LNCaP clone FGC (cell line): Measurements from ENCODE around the gene SUPT5H.
A peak's percentile ranks its signal among the peaks of the same experiment; 100 is the strongest.

Source experiments
- DNase-seq: peaks from one replicate; pipeline ENCODE4 v3.0.0-alpha.2; 2011; ENCODE audit warnings: low read depth
- H3K4me3 ChIP-seq: 2 replicates; pipeline ENCODE4 v1.5.1; 2011; ENCODE audit warnings: mild to moderate bottlenecking, low read depth, low read length, control low read depth
- TF ChIP-seq, protein P1 (sequence below): IDR thresholded peaks from 2 replicates; pipeline ENCODE4 v1.5.1; 2012; ENCODE audit warnings: mild to moderate bottlenecking; ENCODE audit not compliant: control insufficient read depth, insufficient read depth; ENCODE audit errors: extremely low read depth

SUPT5H gene

DNA sequence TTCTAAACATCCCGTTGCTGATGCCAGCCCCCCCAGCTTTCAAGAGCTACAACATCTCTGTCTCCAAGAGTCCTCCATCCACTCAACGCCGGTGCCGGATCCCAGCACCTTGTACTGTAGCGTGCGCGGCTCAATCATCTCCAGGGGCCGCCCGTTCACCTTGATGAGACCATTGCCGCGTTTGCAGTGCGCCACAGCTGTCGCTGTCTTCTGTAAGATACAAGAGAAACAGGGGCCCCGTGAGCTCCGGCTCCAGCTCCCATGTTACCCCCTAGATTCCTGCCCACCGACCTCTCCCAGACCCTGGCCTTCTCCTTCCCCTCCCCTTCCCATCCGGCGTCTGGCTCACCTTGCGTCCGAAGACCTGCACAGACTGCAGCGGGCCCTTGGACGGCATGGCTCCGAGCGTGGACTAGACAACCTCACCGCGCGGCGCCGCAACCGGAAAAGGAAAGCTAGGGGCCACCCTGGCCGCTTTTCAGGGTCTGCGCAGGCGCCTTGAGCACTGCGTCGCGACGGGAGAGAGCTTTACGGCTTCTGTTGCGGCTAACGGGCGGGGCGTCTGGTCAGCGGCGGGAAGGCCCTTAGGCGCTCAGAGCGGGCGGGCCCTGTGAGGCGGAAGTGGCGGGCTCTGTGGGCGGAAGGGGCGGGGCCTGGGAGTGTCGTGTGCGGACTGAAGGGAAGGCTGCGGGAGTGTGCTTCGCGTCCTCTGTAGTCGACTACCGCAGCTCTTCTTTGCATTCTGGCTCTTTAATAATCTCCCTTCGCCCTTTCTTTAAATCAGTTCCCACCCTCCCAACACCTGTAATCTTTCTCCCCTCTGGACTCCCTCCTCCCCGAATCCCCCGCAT lies 9.7 kb upstream of the SUPT5H start, which contains the start of gene RPS16:
Gene RPS16, minus strand, starts transcription at position 451 of the 851 bp plus-strand sequence. Its CDS starts 54 bp downstream, at position 397.
- TF ChIP-seq, protein P1, sequence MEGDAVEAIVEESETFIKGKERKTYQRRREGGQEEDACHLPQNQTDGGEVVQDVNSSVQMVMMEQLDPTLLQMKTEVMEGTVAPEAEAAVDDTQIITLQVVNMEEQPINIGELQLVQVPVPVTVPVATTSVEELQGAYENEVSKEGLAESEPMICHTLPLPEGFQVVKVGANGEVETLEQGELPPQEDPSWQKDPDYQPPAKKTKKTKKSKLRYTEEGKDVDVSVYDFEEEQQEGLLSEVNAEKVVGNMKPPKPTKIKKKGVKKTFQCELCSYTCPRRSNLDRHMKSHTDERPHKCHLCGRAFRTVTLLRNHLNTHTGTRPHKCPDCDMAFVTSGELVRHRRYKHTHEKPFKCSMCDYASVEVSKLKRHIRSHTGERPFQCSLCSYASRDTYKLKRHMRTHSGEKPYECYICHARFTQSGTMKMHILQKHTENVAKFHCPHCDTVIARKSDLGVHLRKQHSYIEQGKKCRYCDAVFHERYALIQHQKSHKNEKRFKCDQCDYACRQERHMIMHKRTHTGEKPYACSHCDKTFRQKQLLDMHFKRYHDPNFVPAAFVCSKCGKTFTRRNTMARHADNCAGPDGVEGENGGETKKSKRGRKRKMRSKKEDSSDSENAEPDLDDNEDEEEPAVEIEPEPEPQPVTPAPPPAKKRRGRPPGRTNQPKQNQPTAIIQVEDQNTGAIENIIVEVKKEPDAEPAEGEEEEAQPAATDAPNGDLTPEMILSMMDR = no peak
- peak within 1 kb of the TSS; percentile 89 for H3K4me3 ChIP-seq
- DNase-seq = peak; percentile 89

DNA sequence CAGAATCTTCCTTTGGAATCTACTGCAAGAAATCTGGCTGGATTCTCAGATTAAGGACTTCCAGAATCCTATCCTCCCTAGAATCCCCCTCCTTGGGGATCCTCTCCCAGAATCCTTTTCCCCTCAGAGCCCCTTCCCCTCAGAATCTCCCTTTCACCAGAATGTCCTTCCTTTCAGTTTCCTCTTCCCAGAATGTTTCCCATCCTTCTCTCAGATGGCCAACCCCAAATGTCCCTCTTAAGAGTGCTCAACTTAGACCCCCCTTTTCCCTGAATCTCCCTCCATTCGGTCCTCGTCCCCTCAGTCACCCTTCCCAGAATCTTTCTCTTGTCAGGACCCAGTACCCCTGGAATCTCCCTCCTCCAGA lies 9.0 kb upstream of the SUPT5H start:
- TF ChIP-seq, protein P1 = no peak
- DNase-seq = no peak
- H3K4me3 ChIP-seq = peak overlapping the region; percentile 89

DNA sequence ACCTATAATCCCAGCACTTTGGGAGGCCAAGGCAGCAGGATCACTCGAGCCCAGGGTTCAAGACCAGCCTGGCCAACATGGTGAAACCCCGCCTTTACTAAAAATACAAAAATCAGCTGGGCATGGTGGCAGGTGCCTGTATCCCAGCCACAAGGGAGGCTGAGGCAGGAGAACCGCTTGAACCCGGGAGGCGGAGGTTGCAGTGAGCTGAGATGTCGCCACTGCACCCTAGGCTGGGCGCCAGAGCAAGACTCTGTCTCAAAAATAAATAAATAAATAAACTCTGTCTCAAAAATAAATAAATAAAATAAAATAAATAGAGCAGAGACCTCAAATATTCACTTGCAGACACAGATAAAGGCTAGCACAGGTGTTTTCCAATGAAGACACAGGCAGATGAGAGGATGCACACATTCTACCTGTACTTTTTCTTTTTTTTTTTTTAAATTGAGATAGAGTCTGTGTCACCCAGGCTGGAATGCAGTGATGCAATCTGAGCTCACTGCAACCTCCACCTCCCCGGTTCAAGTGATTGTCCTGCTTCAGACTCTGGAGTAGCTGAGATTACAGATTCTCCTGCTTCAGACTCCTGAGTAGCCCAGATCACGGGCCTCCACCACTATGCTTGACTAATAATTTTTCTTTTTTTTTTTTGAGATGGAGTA lies 7.0 kb upstream of the SUPT5H start:
- no peak overlapping the region for H3K4me3 ChIP-seq
- no peak for DNase-seq
- TF ChIP-seq, protein P1 = no peak

DNA sequence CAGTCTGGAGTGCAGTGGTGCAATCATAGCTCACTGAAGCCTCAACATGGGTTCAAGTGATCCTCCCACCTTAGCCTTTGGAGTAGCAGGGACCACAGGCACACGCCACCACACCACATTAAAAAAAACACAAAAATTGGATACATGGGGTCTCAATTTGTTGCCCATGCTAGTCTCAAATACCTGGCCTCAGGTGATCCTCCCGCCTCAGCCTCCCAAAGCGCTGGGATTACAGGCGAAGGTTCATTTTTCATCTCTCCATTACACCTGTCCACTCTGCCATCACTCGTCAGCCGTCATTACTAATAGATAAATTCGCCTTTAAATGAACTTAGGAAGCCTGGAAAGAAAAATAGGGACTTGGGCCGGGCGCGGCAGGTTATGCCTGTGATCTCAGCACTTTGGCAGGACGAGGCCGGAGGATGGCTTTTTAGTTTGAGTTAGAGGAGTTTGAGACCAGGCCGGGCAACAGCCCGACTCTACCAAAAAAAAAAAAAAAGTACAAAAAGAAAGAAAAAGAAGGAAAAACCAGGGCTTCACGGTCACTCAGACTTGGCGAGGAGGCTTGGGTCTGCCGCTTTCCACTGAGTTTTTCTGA lies 685 bp upstream of the SUPT5H start:
- no peak for DNase-seq
- H3K4me3 ChIP-seq = peak overlapping the region; percentile 80
- TF ChIP-seq, protein P1 = no peak

DNA sequence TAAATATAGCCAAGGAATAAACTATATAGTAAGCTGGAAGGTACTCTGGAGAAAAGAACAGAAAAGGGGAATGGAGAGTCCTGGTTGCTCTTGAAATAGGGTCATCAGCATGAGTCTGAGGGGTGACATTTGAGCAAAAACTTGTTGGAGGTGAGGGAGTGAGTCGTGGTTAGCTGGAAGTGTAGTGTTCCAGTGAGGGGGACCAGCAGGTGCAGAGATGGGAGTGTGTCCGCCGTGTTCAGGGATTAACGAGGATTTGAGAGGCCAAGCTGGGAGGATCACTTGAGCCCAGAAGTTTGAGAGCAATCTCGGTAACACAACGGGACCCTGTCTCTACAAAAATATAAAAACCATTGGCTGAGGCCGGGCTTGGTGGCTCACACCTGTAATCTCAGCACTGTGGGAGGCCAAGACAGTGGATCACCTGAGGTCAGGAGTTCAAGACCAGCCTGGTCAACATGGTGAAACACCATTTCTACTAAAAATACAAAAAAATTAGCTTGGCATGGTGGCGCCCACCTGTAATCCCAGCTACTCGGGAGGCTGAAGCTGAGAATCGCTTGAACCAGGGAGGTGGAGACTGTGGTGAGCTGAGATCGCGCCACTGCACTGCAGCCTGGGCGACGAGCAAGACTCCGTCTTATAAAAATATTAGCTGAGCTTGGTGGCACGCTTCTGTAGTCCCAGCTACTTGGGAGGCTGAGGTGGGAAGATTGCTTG lies 1.1 kb downstream of the SUPT5H start:
- TF ChIP-seq, protein P1 = no peak
- peak overlapping the region; percentile 80 for H3K4me3 ChIP-seq
- no peak for DNase-seq

DNA sequence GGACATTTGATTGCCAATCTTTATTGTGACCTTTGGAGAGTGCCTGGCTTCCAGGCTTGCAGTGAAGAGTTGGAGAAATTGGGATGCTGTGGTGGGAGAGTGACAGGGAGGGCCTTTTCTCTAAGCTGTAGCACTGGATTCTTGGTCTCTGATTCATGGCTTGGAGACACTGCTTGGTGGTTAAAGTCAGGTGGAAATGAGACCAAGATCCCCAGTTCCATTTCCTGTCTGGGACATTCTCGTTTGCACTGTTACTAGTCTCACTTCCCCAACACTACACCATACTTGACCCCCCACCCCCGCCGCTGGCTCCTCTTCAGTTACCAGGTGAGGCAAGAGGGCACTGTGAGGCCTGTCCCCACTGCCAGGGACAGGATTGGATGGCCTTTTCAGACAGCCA lies 2.9 kb downstream of the SUPT5H start:
- TF ChIP-seq, protein P1 = no peak
- no peak overlapping the region for H3K4me3 ChIP-seq
- DNase-seq = no peak
